ENCODE measurements around the gene PRKAA1.
A peak's percentile ranks its signal among the peaks of the same experiment; 100 is the strongest.

Gene PRKAA1

DNA sequence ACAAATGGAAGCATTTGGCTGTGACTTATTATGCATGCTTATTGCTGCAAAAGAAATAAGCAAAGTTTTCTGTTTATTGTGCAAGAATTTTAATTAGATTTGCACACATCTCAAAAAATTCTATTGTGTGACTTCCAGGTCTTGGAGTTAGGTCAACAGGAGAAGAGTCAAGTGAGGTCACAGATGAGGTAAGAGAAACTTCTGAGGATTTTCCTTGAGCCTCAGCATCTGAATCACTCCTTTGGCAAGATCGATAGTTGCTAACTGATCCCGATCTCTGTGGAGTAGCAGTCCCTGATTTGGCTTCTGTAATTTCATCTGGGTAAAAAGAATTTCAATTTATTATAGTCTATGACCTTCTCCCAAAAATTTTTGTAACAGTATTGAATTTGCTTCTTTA is 35.5 kb downstream of the PRKAA1 start:
- Histone ChIP-seq H3K4me2 (no peak overlapping the region), H3K9ac (no peak overlapping the region), H4K20me1 (peaks cover 0 to 17% (median 0%) of the 10 kb centered on the region in 11 experiments; a peak in 5 of 22 replicates), H3K36me3 (peaks cover 64 to 96% (median 81%) of the 10 kb centered on the region in 11 experiments), H3K9me3 (replicated peaks in 1 of 11) (no peaks in the 10 kb centered on the region), H3K27ac (no peak overlapping the region), H3K4me1 (no peaks in the 10 kb centered on the region), H3K4me3 (no peak overlapping the region), H3K27me3 (no peaks in the 10 kb centered on the region)
- TF ChIP-seq Cebpa-rat (IDR thresholded peaks at IDR 0.05) = no peak

DNA sequence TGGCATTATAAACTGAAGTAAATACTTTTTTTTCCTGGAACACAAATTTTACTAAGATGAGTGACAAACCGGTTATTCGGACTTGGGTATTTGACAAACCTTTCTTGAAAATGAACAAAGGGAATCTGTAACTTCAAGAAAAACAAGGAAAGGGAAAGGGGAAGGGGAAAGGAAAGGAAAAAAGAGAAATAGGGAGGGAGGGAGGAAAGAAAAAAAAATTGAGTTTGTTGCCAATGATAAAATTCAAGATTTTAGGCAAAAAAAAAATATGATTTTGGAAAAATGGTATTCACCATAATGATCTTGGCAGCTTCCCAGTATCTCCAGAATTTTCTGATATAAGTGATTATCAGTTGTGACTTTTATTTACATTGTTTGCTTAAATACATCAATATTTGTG is 40.8 kb downstream of the PRKAA1 start:
- H3K4me1 ChIP-seq = peaks cover 12 to 17% (median 15%) of the 10 kb centered on the region in 10 experiments
- H3K9ac ChIP-seq = no peak overlapping the region
- H3K27me3 ChIP-seq = no peaks in the 10 kb centered on the region
- no peak overlapping the region for H3K4me2 ChIP-seq
- no peak for TF ChIP-seq Cebpa-rat (IDR thresholded peaks at IDR 0.05)
- H3K36me3 ChIP-seq = peaks cover 22 to 59% (median 36%) of the 10 kb centered on the region in 11 experiments
- H4K20me1 ChIP-seq = peaks cover 0 to 17% (median 0%) of the 10 kb centered on the region in 11 experiments; a peak in 5 of 22 replicates
- no peak overlapping the region for H3K4me3 ChIP-seq
- H3K27ac ChIP-seq = no peak overlapping the region
- peaks cover 0 to 7% (median 3%) of the 10 kb centered on the region in 11 experiments; a peak in 9 of 22 replicates for H3K9me3 ChIP-seq (replicated peaks in 1 of 11)

DNA sequence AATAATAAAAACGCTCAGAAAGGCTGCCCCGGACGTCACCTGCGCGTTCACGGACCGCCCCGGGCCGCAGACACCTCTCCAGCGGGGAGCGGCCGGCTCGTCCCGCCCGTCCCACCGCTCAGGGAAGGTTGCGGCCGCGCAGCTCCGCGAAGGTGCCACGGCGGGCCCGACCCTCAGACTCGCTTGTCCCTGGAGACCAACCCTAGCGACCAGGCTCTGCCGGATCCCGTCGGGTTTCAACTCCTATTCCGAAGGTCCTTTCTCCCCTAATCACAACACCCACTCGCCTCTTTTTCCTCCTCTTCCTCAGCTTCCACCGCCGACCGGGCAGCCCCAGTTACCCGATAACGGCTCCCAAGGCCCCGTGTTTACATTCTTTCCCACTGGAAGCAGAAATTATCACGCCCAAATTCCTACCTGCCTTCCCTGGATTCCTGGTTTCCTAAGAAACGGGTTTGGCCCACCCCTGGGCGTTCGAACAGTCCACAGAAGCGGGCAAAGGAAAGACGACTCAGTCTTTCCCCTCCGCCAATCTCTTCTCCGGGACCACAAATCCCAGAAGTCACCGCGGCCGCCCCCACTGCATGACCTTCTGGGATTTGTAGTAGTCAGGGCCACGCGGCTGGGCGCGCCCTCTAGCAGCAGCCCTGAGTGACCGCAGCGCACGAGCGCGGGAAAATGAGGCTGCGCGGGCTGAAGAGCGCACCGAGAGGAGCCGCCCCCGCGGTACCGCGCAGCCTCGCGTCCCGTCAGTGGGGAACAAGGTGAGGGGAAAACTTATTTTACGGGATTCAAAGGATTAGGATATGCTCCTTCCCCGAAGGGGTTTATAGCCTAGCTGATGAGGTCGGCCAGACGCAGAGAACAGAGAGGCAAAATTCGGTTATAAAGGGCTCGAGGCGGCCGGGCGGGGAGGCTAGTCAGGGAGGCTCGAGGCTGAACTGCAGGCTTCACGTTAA is 42.5 kb downstream of the PRKAA1 start, which contains the start of gene TTC33:
TSS of gene TTC33 (minus strand) at position 555 of the 959 bp plus-strand sequence. CDS start 8,943 bp downstream, outside the sequence.
- H3K4me3 ChIP-seq = peak within 1 kb of the TSS; percentile 77 to 98 (median 86)
- peaks cover 20 to 62% (median 37%) of the 10 kb centered on the region in 11 experiments; a peak in 21 of 22 replicates for H3K36me3 ChIP-seq
- H3K9ac ChIP-seq = peak within 1 kb of the TSS; percentile 81 to 94 (median 91)
- peak within 1 kb of the TSS; percentile 78 to 92 (median 87) for H3K27ac ChIP-seq
- H3K27me3 ChIP-seq = no peaks in the 10 kb centered on the region
- peaks cover 12 to 17% (median 15%) of the 10 kb centered on the region in 10 experiments for H3K4me1 ChIP-seq
- TF ChIP-seq Cebpa-rat (IDR thresholded peaks at IDR 0.05) = no peak
- peaks cover 6 to 24% (median 20%) of the 10 kb centered on the region in 11 experiments; a peak in 20 of 22 replicates for H3K9me3 ChIP-seq (replicated peaks in 1 of 11)
- H3K4me2 ChIP-seq = peak within 1 kb of the TSS; percentile 71 to 91 (median 82)
- peaks cover 0 to 12% (median 0%) of the 10 kb centered on the region in 11 experiments; a peak in 4 of 22 replicates for H4K20me1 ChIP-seq

DNA sequence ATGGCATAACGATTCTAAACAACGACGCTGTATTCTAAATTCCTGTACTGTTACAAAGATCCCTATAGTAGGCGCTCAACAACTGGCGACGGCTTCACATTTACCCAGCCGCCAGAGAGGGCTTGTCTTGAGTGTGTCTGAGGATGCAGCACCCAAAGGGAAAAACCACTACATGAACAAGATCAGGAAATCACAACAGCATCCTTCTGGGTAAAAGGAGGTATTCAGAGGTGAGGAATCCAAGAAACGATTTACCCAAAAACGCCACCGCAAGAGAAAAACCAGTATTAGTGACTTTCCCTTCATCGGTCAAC is 43.1 kb downstream of the PRKAA1 start:
- peak overlapping the region; percentile 71 to 91 (median 82) for H3K4me2 ChIP-seq
- H3K27me3 ChIP-seq = no peaks in the 10 kb centered on the region
- no peak for TF ChIP-seq Cebpa-rat (IDR thresholded peaks at IDR 0.05)
- peak overlapping the region; percentile 81 to 94 (median 91) for H3K9ac ChIP-seq
- H3K9me3 ChIP-seq (replicated peaks in 1 of 11) = peaks cover 6 to 30% (median 26%) of the 10 kb centered on the region in 11 experiments; a peak in 20 of 22 replicates
- H3K4me3 ChIP-seq = peak overlapping the region; percentile 77 to 98 (median 86)
- H3K27ac ChIP-seq = peak overlapping the region; percentile 78 to 92 (median 87)
- peaks cover 20 to 62% (median 42%) of the 10 kb centered on the region in 11 experiments; a peak in 21 of 22 replicates for H3K36me3 ChIP-seq
- H3K4me1 ChIP-seq = peaks cover 12 to 17% (median 15%) of the 10 kb centered on the region in 10 experiments
- peaks cover 0 to 12% (median 0%) of the 10 kb centered on the region in 11 experiments; a peak in 4 of 22 replicates for H4K20me1 ChIP-seq

DNA sequence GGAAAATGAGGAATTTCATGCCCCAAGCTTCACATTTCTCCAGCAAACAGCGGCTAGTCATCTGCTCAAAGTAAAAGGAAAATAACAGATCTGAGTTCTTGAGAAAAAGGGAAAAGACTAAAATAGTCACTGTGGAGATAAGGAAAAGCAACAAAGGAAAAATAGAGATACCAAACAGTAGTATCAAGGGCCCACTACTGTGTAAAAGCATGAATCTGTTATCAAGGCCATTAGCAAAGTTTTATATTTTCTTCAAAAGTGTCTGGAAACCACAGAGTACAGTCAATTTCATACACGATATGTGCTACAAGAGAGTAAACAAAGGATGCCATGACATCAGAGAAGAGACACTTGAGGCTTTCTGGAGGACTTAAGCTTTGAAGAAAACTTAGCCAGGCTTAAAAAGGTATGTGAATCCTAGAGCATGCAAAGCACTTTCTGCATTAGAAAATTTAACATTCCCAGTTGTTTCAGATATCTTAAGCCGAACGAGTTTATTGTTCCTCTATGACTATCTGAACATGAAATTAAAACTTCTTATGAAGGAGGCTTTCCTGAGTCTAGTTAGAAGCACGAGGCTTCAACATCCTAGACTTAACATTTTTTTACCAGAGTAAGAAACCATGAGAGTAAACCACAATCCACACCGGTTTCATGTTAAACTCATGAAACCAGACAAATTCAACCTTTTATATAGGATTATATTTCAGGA is 43.6 kb downstream of the PRKAA1 start:
- H3K9ac ChIP-seq = peak overlapping the region; percentile 81 to 94 (median 91)
- H3K4me3 ChIP-seq = peak overlapping the region; percentile 77 to 98 (median 86)
- peak overlapping the region in 10 of 11 experiments; percentile 9 to 92 (median 86); a peak in 20 of 22 replicates for H3K27ac ChIP-seq
- peaks cover 0 to 12% (median 0%) of the 10 kb centered on the region in 11 experiments; a peak in 4 of 22 replicates for H4K20me1 ChIP-seq
- TF ChIP-seq Cebpa-rat (IDR thresholded peaks at IDR 0.05) = no peak
- H3K4me1 ChIP-seq = peaks cover 12 to 17% (median 15%) of the 10 kb centered on the region in 10 experiments
- H3K36me3 ChIP-seq = peaks cover 19 to 57% (median 41%) of the 10 kb centered on the region in 11 experiments; a peak in 20 of 22 replicates
- H3K27me3 ChIP-seq = no peaks in the 10 kb centered on the region
- peak overlapping the region; percentile 71 to 91 (median 82) for H3K4me2 ChIP-seq
- peaks cover 6 to 33% (median 28%) of the 10 kb centered on the region in 11 experiments; a peak in 20 of 22 replicates for H3K9me3 ChIP-seq (replicated peaks in 1 of 11)

DNA sequence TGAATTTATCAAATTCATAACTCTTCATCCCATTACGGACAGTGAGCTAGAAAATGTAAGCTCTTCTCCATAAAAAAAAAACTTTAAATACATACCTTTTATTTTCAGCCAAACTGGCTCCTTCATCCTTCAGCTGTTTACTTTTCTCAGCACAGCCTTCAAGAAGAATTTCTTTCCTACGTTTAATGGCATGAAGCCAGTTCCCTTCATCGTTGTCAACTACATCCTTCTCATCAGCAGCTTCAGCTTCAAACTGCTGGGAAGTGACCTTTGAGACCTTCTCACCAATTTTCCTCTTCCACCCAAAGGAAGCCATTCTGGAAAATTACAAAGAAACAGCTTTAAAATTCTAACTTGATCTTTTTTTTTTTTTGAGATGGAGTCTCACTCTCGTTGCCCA is 51.5 kb downstream of the PRKAA1 start:
- no peak overlapping the region for H3K4me3 ChIP-seq
- H3K9me3 ChIP-seq (replicated peaks in 1 of 11) = peaks cover 6 to 24% (median 21%) of the 10 kb centered on the region in 11 experiments; a peak in 21 of 22 replicates
- peaks cover 0 to 13% (median 0%) of the 10 kb centered on the region in 11 experiments; a peak in 4 of 22 replicates for H4K20me1 ChIP-seq
- H3K4me1 ChIP-seq = peaks cover 0 to 17% (median 0%) of the 10 kb centered on the region in 10 experiments; a peak in 7 of 20 replicates
- H3K9ac ChIP-seq = no peak overlapping the region
- peak overlapping the region in 3 of 11 experiments; percentile 10 to 33 (median 11); a peak in 3 of 22 replicates for H3K4me2 ChIP-seq
- peaks cover 33 to 73% (median 49%) of the 10 kb centered on the region in 11 experiments for H3K36me3 ChIP-seq
- TF ChIP-seq Cebpa-rat (IDR thresholded peaks at IDR 0.05) = no peak
- H3K27me3 ChIP-seq = no peaks in the 10 kb centered on the region
- H3K27ac ChIP-seq = no peak overlapping the region

DNA sequence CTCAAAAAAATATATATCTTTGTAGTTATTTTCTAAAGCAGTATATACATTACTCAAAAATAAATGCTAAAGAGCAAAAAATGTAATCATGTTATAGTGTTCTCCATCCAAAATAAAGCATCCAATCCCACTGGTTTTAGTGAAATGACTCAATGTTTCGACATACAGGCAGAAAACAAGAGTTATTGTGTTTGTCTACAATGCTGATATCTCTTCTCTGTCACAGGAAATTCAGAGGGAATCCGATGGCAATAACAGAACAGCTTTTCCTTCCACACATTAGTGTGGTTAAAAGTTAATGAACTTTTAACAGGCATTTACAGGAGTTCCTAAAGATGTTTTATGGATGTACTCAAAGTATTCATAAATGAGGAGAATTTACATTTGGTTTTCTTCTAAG is 54.4 kb downstream of the PRKAA1 start:
- Histone ChIP-seq H3K4me1 (peaks cover 0 to 17% (median 0%) of the 10 kb centered on the region in 10 experiments; a peak in 7 of 20 replicates), H3K9me3 (replicated peaks in 1 of 11) (peaks cover 13 to 31% (median 26%) of the 10 kb centered on the region in 11 experiments; a peak in 21 of 22 replicates), H3K36me3 (peaks cover 49 to 87% (median 60%) of the 10 kb centered on the region in 11 experiments), H3K4me3 (no peak overlapping the region), H3K27me3 (no peaks in the 10 kb centered on the region), H4K20me1 (peaks cover 0 to 13% (median 0%) of the 10 kb centered on the region in 11 experiments; a peak in 4 of 22 replicates), H3K27ac (no peak overlapping the region), H3K9ac (no peak overlapping the region), H3K4me2 (no peak overlapping the region)
- no peak for TF ChIP-seq Cebpa-rat (IDR thresholded peaks at IDR 0.05)

DNA sequence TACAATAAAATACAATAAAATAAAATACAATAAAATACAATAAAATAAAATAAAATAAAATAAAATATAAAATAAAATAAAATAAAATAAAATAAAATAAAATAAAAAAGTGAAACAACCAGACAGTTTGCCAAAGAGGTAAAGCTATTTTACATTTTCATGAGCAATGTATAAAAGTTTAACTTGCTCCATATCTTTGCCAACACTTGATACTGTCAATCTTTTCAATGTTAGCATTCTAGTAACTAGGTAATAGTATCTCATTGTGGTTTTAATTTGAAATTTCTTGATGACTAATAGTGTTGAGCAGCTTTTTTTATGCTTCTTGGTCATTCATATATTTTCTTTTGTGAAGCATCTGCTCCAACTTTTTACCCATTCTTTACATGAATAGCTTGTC is 59.7 kb downstream of the PRKAA1 start:
- Histone ChIP-seq H3K9ac (no peak overlapping the region), H3K4me1 (peaks cover 0 to 27% (median 4%) of the 10 kb centered on the region in 10 experiments; a peak in 11 of 20 replicates), H3K36me3 (peaks cover 32 to 66% (median 46%) of the 10 kb centered on the region in 11 experiments), H3K4me3 (no peak overlapping the region), H3K27me3 (no peaks in the 10 kb centered on the region), H3K9me3 (replicated peaks in 1 of 11) (peaks cover 13 to 33% (median 26%) of the 10 kb centered on the region in 11 experiments; a peak in 21 of 22 replicates), H3K4me2 (no peak overlapping the region), H3K27ac (no peak overlapping the region), H4K20me1 (peaks cover 0 to 13% (median 4%) of the 10 kb centered on the region in 11 experiments; a peak in 5 of 22 replicates)
- no peak for TF ChIP-seq Cebpa-rat (IDR thresholded peaks at IDR 0.05)

Data from BLaER1 treated with 17β-estradiol and CSF1 and Interleukin-3, amounts not matched to agents 10 nM and 100 nM (cell line).